GM06990 (cell line): ENCODE data around the gene DACT2.

Experiments
- DNase-seq: peaks from one replicate; pipeline ENCODE4 v3.0.0-alpha.2; 2011; ENCODE audit not compliant: insufficient read length; ENCODE audit errors: extremely low read depth
- H3K27me3 ChIP-seq: replicated peaks from 2 replicates; pipeline ENCODE4 v1.6.0; 2011; ENCODE audit warnings: low read length; ENCODE audit not compliant: control insufficient read depth, insufficient read depth
- H3K36me3 ChIP-seq: 2 replicates; pipeline ENCODE4 v1.5.1; 2011; ENCODE audit warnings: low read length; ENCODE audit not compliant: control insufficient read depth, insufficient read depth
- H3K4me3 ChIP-seq: replicated peaks from 2 replicates; pipeline ENCODE4 v1.5.1; 2011; ENCODE audit warnings: low read depth, mild to moderate bottlenecking, control low read depth, low read length
- CTCF ChIP-seq: IDR thresholded peaks from 2 replicates; pipeline ENCODE4 v1.5.1; 2011; ENCODE audit warnings: low read length, control low read depth, mild to moderate bottlenecking, inconsistent platforms; ENCODE audit not compliant: insufficient read depth, poor library complexity, severe bottlenecking

DACT2 gene

DNA sequence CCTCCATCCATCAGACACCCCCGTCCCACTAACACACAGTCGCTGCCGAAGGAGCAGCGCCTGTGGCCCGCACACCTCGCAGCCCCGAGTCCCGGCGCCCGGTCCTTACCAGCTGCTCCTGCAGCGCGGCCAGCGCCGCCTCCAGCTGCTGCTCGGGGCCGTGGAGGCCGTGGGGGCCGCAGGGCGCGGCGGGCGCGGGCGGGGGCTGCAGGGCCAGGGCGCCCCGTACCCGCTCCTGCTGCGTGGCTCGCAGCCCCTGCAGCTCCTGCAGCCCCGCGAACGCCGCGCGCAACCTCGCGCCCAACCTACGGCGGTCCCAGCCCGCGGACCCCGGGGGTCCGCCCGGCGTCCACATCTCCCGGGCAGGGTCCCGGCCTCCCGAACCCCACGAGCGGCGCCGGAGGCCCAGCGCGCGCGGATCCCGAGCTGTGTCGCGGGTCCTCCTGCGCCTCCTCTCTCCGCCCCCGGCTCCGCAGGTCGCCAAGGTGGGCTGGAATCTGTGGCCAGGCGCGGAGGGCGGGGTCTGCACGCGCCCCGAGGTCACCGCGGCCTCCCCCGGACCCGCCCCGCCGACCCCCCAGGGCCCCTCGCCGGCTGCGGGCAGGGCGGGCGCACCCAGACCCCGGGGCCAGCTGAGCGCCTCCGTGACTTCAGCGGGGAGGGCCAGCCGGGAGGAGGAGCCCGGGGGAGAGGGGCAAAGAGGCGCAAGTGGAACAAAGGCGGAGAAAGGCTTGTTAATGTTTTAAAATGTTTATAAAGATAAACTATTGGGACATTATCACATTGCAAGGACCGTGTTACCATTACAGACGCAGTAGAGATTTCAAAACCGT is at the start of gene DACT2:
Gene DACT2, minus strand, starts transcription at position 499 of the 833 bp plus-strand sequence. Its CDS starts 144 bp downstream, at position 355.
- TF ChIP-seq CTCF = no peak
- Histone ChIP-seq H3K36me3 (no peaks in the 10 kb centered on the region), H3K27me3 (no peaks in the 10 kb centered on the region), H3K4me3 (no peak within 1 kb of the TSS)
- DNase-seq = no peak

GRCh38 chr6:168368936-168369335 is 49.4 kb upstream of the DACT2 start:
- TF ChIP-seq CTCF = no peak
- DNase-seq = no peak
- H3K27me3 ChIP-seq = no peaks in the 10 kb centered on the region

GRCh38 chr6:168368066-168368820 is 48.7 kb upstream of the DACT2 start:
- no peak overlapping the region for H3K4me3 ChIP-seq
- DNase-seq = no peak

More at GRCh38 chr6:168368936-168369335, 49.4 kb upstream of the DACT2 start:
- H3K36me3 ChIP-seq = no peaks in the 10 kb centered on the region
- H3K4me3 ChIP-seq = no peak overlapping the region

GRCh38 chr6:168367285-168367751 is 47.7 kb upstream of the DACT2 start:
- no peak for TF ChIP-seq CTCF
- Histone ChIP-seq H3K4me3 (no peak overlapping the region), H3K27me3 (no peaks in the 10 kb centered on the region), H3K36me3 (no peaks in the 10 kb centered on the region)
- no peak for DNase-seq

More at GRCh38 chr6:168368066-168368820, 48.7 kb upstream of the DACT2 start:
- TF ChIP-seq CTCF = no peak
- Histone ChIP-seq H3K27me3 (no peaks in the 10 kb centered on the region), H3K36me3 (no peaks in the 10 kb centered on the region)

GRCh38 chr6:168366473-168366872 is 46.9 kb upstream of the DACT2 start:
- Histone ChIP-seq H3K4me3 (no peak overlapping the region), H3K27me3 (no peaks in the 10 kb centered on the region), H3K36me3 (no peaks in the 10 kb centered on the region)
- no peak for DNase-seq
- TF ChIP-seq CTCF = no peak
